ENCODE results near the gene DLG2. TPM values are rescaled to one million over a fixed set of nuclear protein-coding genes. Genes with fewer than 3 reads are reported as not detected.

The DLG2 gene
- total and polyA plus RNA-seq, 2 of the 4 experiments (the other 2 are of a cell fraction) = 0.31 to 0.36 TPM

- ChIA-PET POLR2A (ENCODE audit: unreplicated experiment) (no interaction called here), CTCF (interaction anchor here (0.6 kb wide), 1 partner anchor 19 kb away, joined by 3 read pairs; no protein-coding TSS in a partner anchor)
- Histone ChIP-seq H3K27ac (ENCODE audit: insufficient read depth, low read length) (no peak overlapping the region), H2BK20ac (ENCODE audit: low read depth, low read length) (no peak overlapping the region), H3K23ac (ENCODE audit: low read depth, low read length) (no peak overlapping the region), H3K14ac (replicated peaks; ENCODE audit: low read depth, low read length) (no peak overlapping the region), H2BK15ac (ENCODE audit: low read depth, low read length) (no peak overlapping the region), H4K91ac (ENCODE audit: insufficient read depth, low read depth, low read length) (no peak overlapping the region), H3K9me1 (ENCODE audit: insufficient read depth, low read length) (no peaks in the 10 kb centered on the region), H3K4me2 (ENCODE audit: low read depth, low read length) (no peak overlapping the region), H3K4me1 (ENCODE audit: control insufficient read depth, insufficient read depth, low read length) (no peaks in the 10 kb centered on the region), H3K9me3 (ENCODE audit: control insufficient read depth, insufficient read depth, low read length) (no peaks in the 10 kb centered on the region), H2BK5ac (ENCODE audit: low read depth, low read length, poor library complexity, severe bottlenecking) (no peak overlapping the region), H2AFZ (replicated peaks; ENCODE audit: low read length, poor library complexity) (no peak overlapping the region), H3K27me3 (ENCODE audit: control insufficient read depth, insufficient read depth, low read length) (no peaks in the 10 kb centered on the region), H3K79me1 (ENCODE audit: low read depth in 1 of 2, low read length in 2 of 2) (no peaks in the 10 kb centered on the region), H3K36me3 (ENCODE audit: control insufficient read depth, insufficient read depth, low read length) (no peaks in the 10 kb centered on the region), H4K8ac (ENCODE audit: low read depth in 2 of 2, low read length in 2 of 2) (no peak overlapping the region), H2BK120ac (ENCODE audit: low read depth, low read length) (no peak overlapping the region), H3K18ac (ENCODE audit: low read depth, low read length) (no peak overlapping the region), H4K20me1 (ENCODE audit: insufficient read depth, low read length) (no peaks in the 10 kb centered on the region), H3K56ac (ENCODE audit: extremely low read depth, insufficient read depth, low read length) (no peak overlapping the region), H3K9ac (ENCODE audit: low read depth, low read length) (no peak overlapping the region), H4K5ac (ENCODE audit: low read depth, low read length) (no peak overlapping the region), H3K4ac (ENCODE audit: low read depth, low read length) (no peak overlapping the region), H3K4me3 (ENCODE audit: insufficient read depth, low read depth, low read length) (no peak overlapping the region), H2AK5ac (ENCODE audit: low read depth, low read length) (no peak overlapping the region), H2AK9ac (replicated peaks; ENCODE audit: low read depth, low read length, poor library complexity) (no peak overlapping the region)
- DNase-seq (no peak), ATAC-seq (ENCODE audit: low read depth) (no peak)
- BruUV-seq (replicated peaks) = no TSS peak
- no peak for TF ChIP-seq CHD1 (IDR thresholded peaks at IDR 0.05; ENCODE audit: low read depth, low read length)
- no peak for TF ChIP-seq BHLHE40 (IDR thresholded peaks at IDR 0.05; ENCODE audit: low read depth, low read length)
- no peak for TF ChIP-seq POLR2A (IDR thresholded peaks at IDR 0.05; ENCODE audit: low read depth, low read length)
- TF ChIP-seq CTCF (conservative IDR thresholded peaks at IDR 0.05; ENCODE audit: low read depth, low read length) = no peak
- TF ChIP-seq USF2 (IDR thresholded peaks at IDR 0.05; ENCODE audit: low read depth, low read length) = no peak
- no peak for TF ChIP-seq SMC3 (IDR thresholded peaks at IDR 0.05; ENCODE audit: low read depth, low read length)
- TF ChIP-seq MAFK (IDR thresholded peaks at IDR 0.05; ENCODE audit: low read depth, low read length) = no peak
- TF ChIP-seq NFE2L2 (IDR thresholded peaks at IDR 0.05; ENCODE audit: low read depth, low read length) = no peak
- no peak for TF ChIP-seq RFX5 (IDR thresholded peaks at IDR 0.05; ENCODE audit: low read depth, low read length)
- TF ChIP-seq RCOR1 (IDR thresholded peaks at IDR 0.05; ENCODE audit: insufficient replicate concordance, low read length) = no peak
- no peak for TF ChIP-seq ELK1 (IDR thresholded peaks at IDR 0.05; ENCODE audit: borderline replicate concordance, low read depth, low read length)
- TF ChIP-seq RAD21 (IDR thresholded peaks at IDR 0.05; ENCODE audit: low read length) = no peak
- TF ChIP-seq FOS (IDR thresholded peaks at IDR 0.05; ENCODE audit: low read depth, low read length) = no peak
- no peak for TF ChIP-seq CEBPB (IDR thresholded peaks at IDR 0.05; ENCODE audit: low read depth, low read length)
- no peak for TF ChIP-seq MXI1 (IDR thresholded peaks at IDR 0.05; ENCODE audit: borderline replicate concordance, low read depth, low read length)
- dilution Hi-C loops (cut with HindIII; ENCODE audit: low sequenced_read_pairs, unreplicated experiment) = no loop called here
- in situ Hi-C loops (cut with MboI; ENCODE audit: low sequenced_read_pairs) = no loop called here
- no CpG with 5 or more reads among the region's 4 CpGs for WGBS, 2 experiments (ENCODE audit: extremely low coverage in 2 of 2, insufficient read length in 1 of 2)
- intact Hi-C loops (cut with micrococcal nuclease) = no loop called here
Measured at GRCh38 chr11:84480131-84480530, 1147.0 kb downstream of the DLG2 start.

Measured in IMR-90 (cell line).